ENCODE results near the gene TRIM32.

- TF ChIP-seq CTCF (IDR thresholded peaks at IDR 0.05) (no peak), POLR2A (IDR thresholded peaks at IDR 0.05) (no peak)
Measured at GRCh38 chr9:116721944-116722343, 34.8 kb downstream of the TRIM32 start.
